ENCODE measurements around the gene GPAT3. TPM values are rescaled to one million over a fixed set of nuclear protein-coding genes. Genes with fewer than 3 reads are reported as not detected.

GPAT3 gene
- total and polyA plus RNA-seq, 2 experiments from 2014 or later: 1.2 to 2.0 TPM

- Histone ChIP-seq H3K27me3 (ENCODE audit: insufficient read depth) (no peaks in the 10 kb centered on the region), H3K9me2 (ENCODE audit: insufficient read depth) (no peaks in the 10 kb centered on the region), H3K4me2 (no peak overlapping the region), H3K4me3 (no peak overlapping the region), H3K27ac (ENCODE audit: low read depth) (no peak overlapping the region), H3K4me1 (ENCODE audit: insufficient read depth) (no peaks in the 10 kb centered on the region), H3K36me3 (ENCODE audit: insufficient read depth) (no peaks in the 10 kb centered on the region), H3F3A (replicated peaks; ENCODE audit: low read depth) (no peaks in the 10 kb centered on the region), H3K79me2 (replicated peaks; ENCODE audit: insufficient read depth) (no peaks in the 10 kb centered on the region), H4K20me1 (replicated peaks; ENCODE audit: insufficient read depth) (no peaks in the 10 kb centered on the region), H2AFZ (no peak overlapping the region)
- H3K27me3 Mint-ChIP-seq (ENCODE audit: insufficient read depth, low read depth, poor library complexity): no peaks in the 10 kb centered on the region
- ATAC-seq (no peak), DNase-seq (ENCODE audit: low spot score) (no peak)
- H3K27ac Mint-ChIP-seq: no peak overlapping the region
- H3K4me1 Mint-ChIP-seq: peaks cover 2% of the 10 kb centered on the region; the same call in 1 of the 3 replicates
- no peak for TF ChIP-seq POLR2AphosphoS5 (IDR thresholded peaks at IDR 0.05; ENCODE audit: low read depth)
- no peak for TF ChIP-seq NANOG (IDR thresholded peaks at IDR 0.05; ENCODE audit: borderline replicate concordance)
- TF ChIP-seq STAT1 (IDR thresholded peaks at IDR 0.05; ENCODE audit: unreplicated experiment): no peak
- TF ChIP-seq ZNF114 (CRISPR knock-in tag; IDR thresholded peaks at IDR 0.05): no peak
- no peak overlapping the region for H3K4me3 Mint-ChIP-seq
- no peaks in the 10 kb centered on the region for H3K36me3 Mint-ChIP-seq (ENCODE audit: low read depth)
- no peaks in the 10 kb centered on the region for H3K9me3 Mint-ChIP-seq
Measured at GRCh38 chr4:83560523-83560922, 24.6 kb downstream of the GPAT3 start.

GRCh38 chr4:83561381-83561780, 25.5 kb downstream of the GPAT3 start:
- H4K20me1 ChIP-seq (replicated peaks; ENCODE audit: insufficient read depth): no peaks in the 10 kb centered on the region
- H3K27me3 Mint-ChIP-seq (ENCODE audit: insufficient read depth, low read depth, poor library complexity): no peaks in the 10 kb centered on the region
- H3K4me1 Mint-ChIP-seq: peaks cover 2% of the 10 kb centered on the region; the same call in 1 of the 3 replicates
- H3K79me2 ChIP-seq (replicated peaks; ENCODE audit: insufficient read depth): no peaks in the 10 kb centered on the region
- H3K4me2 ChIP-seq: no peak overlapping the region
- TF ChIP-seq ZNF114 (CRISPR knock-in tag; IDR thresholded peaks at IDR 0.05): no peak
- no peak for TF ChIP-seq ETS1 (IDR thresholded peaks at IDR 0.05)
- no peak for TF ChIP-seq EZH2 (IDR thresholded peaks at IDR 0.05; ENCODE audit: low read depth, unreplicated experiment)
- no peak for TF ChIP-seq ZNF462 (CRISPR knock-in tag; IDR thresholded peaks at IDR 0.05)
- no peaks in the 10 kb centered on the region for H3K36me3 Mint-ChIP-seq (ENCODE audit: low read depth)
- no peak for ATAC-seq
- no peaks in the 10 kb centered on the region for H3K9me2 ChIP-seq (ENCODE audit: insufficient read depth)
- H2AFZ ChIP-seq: no peak overlapping the region
- no peaks in the 10 kb centered on the region for H3K4me1 ChIP-seq (ENCODE audit: insufficient read depth)
- no peak overlapping the region for H3K27ac ChIP-seq (ENCODE audit: low read depth)
- H3K27me3 ChIP-seq (ENCODE audit: insufficient read depth): no peaks in the 10 kb centered on the region
- no peak overlapping the region for H3K27ac Mint-ChIP-seq
- H3K36me3 ChIP-seq (ENCODE audit: insufficient read depth): no peaks in the 10 kb centered on the region
- no peaks in the 10 kb centered on the region for H3F3A ChIP-seq (replicated peaks; ENCODE audit: low read depth)
- no peak overlapping the region for H3K4me3 ChIP-seq
- no peak for DNase-seq (ENCODE audit: low spot score)
- no peaks in the 10 kb centered on the region for H3K9me3 Mint-ChIP-seq
- no peak overlapping the region for H3K4me3 Mint-ChIP-seq

Measured in GM23338 (cell line).